A549 (cell line): ENCODE results near the gene NQO2. TPM values are rescaled to one million over a fixed set of nuclear protein-coding genes. Genes with fewer than 3 reads are reported as not detected.
A peak's percentile ranks its signal among the peaks of the same experiment; 100 is the strongest.
"Not testable (repeated sequence)": the region's sequence is repeated elsewhere in the genome, so short reads cannot be mapped to it uniquely, and the experiment has no call there.

ENCODE experiments used
- ATAC-seq, 2 experiments: fragments of 200-7000 bp in 1 of 2; fragments of >200 bp in 1 of 2; cut with Nextera tagmentation in 1 of 2; cut with Tn5 transposase in 1 of 2; 3 replicates each; pipeline versions ENCODE4 v1.8.0 to v1.9.1; 2018 to 2020; ENCODE audit warnings: mild to moderate bottlenecking in 1 of 2, moderate library complexity in 1 of 2
- CTCF ChIA-PET: fragments of 300-600 bp; sonication (Branson Sonifier 250); formaldehyde crosslinking; extraction: SDS; loops from one replicate; lab custom pipeline; 2021; ENCODE audit warnings: antibody characterized with exemption, inconsistent platforms; lab: Yijun Ruan, JAX
- POLR2A ChIA-PET: fragments of 350-600 bp; formaldehyde crosslinking; extraction: SDS; loops from one replicate; lab custom pipeline; 2021; ENCODE audit warnings: antibody characterized with exemption, inconsistent platforms; lab: Yijun Ruan, JAX
- DNase-seq, 2 experiments: peaks; one replicate each; pipeline versions ENCODE4 v3.0.0 to v3.0.0-alpha.2; 2011 to 2016; ENCODE audit warnings: low read depth in 1 of 2, low spot score in 1 of 2
- FAIRE-seq: peaks from 2 replicates; lab custom pipeline; 2011; peaks lifted over from hg19 to GRCh38; lab: Jason Lieb, UNC
- H3K27ac ChIP-seq, 2 experiments: fragments of >200 bp; sonication (Bioruptor Twin); formaldehyde crosslinking; 3 replicates each; pipeline ENCODE4 v1.5.1; 2016 to 2017
- H3K4me1 ChIP-seq: fragments of >200 bp; sonication (Bioruptor Twin); formaldehyde crosslinking; 3 replicates; pipeline ENCODE4 v1.6.1; 2016
- H3K4me2 ChIP-seq: fragments of >200 bp; sonication (Bioruptor Twin); formaldehyde crosslinking; 3 replicates; pipeline ENCODE4 v1.6.1; 2016
- H3K4me3 ChIP-seq: fragments of >200 bp; sonication (Bioruptor Twin); formaldehyde crosslinking; 3 replicates; pipeline ENCODE4 v1.5.1; 2016
- H3K9me3 ChIP-seq: fragments of >200 bp; sonication (Bioruptor Twin); formaldehyde crosslinking; 3 replicates; pipeline ENCODE4 v1.6.1; 2016
- BCL3 ChIP-seq: fragments of >200 bp; sonication (Bioruptor Twin); formaldehyde crosslinking; IDR thresholded peaks from 3 replicates; pipeline ENCODE4 v1.6.1; 2016
- EP300 ChIP-seq, 2 experiments: fragments of >200 bp; sonication (Bioruptor Twin); formaldehyde crosslinking; IDR thresholded peaks; 2 replicates in 1 of 2; 3 replicates in 1 of 2; pipeline ENCODE4 v1.6.1; 2016 to 2017
- FOSL2 ChIP-seq, 2 experiments: fragments of 450-650 bp in 1 of 2; fragments of >200 bp in 1 of 2; sonication (Bioruptor Twin) in 1 of 2; formaldehyde crosslinking; IDR thresholded peaks; 2 replicates each; pipeline versions ENCODE4 v1.5.0 to v1.6.1; 2016 to 2020; ENCODE audit warnings: mild to moderate bottlenecking in 1 of 2, moderate library complexity in 1 of 2
- HMGXB4 ChIP-seq: fragments of 250-450 bp; sonication (Bioruptor Pico); IDR thresholded peaks from 2 replicates; pipeline ENCODE4 v1.5.0; 2021; ENCODE audit warnings: mild to moderate bottlenecking, moderate library complexity, borderline replicate concordance
- MAFK ChIP-seq: fragments of 450-650 bp; IDR thresholded peaks from 2 replicates; pipeline ENCODE4 v1.6.1; 2014; ENCODE audit not compliant: partially characterized antibody
- NPAS2 ChIP-seq: fragments of 250-450 bp; sonication (Bioruptor Pico); IDR thresholded peaks from 2 replicates; pipeline ENCODE4 v1.8.0; 2022; ENCODE audit warnings: mild to moderate bottlenecking, moderate library complexity, borderline replicate concordance
- NR3C1 ChIP-seq: fragments of >200 bp; sonication (Bioruptor Twin); formaldehyde crosslinking; IDR thresholded peaks from 3 replicates; pipeline ENCODE4 v1.6.1; 2017
- PHF8 ChIP-seq: fragments of 200-600 bp; sonication (generic); IDR thresholded peaks from 2 replicates; pipeline ENCODE4 v1.6.1; 2016; ENCODE audit warnings: low read depth, mild to moderate bottlenecking, antibody characterized with exemption, moderate library complexity, borderline replicate concordance
- POLR2AphosphoS2 ChIP-seq: conservative IDR thresholded peaks from 2 replicates; pipeline ENCODE4 v1.6.1; 2012; ENCODE audit warnings: low read length, improper control_type of control experiment, inconsistent platforms
- REST ChIP-seq: fragments of 200-600 bp; sonication (generic); IDR thresholded peaks from 2 replicates; pipeline ENCODE4 v1.6.1; 2016; ENCODE audit warnings: antibody characterized with exemption, mild to moderate bottlenecking, moderate library complexity
- SREBF2 ChIP-seq: fragments of 450-650 bp; IDR thresholded peaks from 2 replicates; pipeline ENCODE4 v1.6.1; 2014; ENCODE audit warnings: mild to moderate bottlenecking, moderate library complexity
- ZNF302 ChIP-seq: fragments of 250-450 bp; sonication (Bioruptor Pico); IDR thresholded peaks from 2 replicates; pipeline ENCODE4 v1.9.0; 2021; ENCODE audit warnings: inconsistent platforms, mild to moderate bottlenecking, moderate library complexity
- ZSCAN20 ChIP-seq: fragments of 250-450 bp; sonication (Bioruptor Pico); IDR thresholded peaks from 2 replicates; pipeline ENCODE4 v1.8.0; 2022; ENCODE audit warnings: mild to moderate bottlenecking, moderate library complexity
- WGBS: methylation state at CpG from one replicate; pipeline ENCODE4 v1.1.6; 2017; ENCODE audit errors: missing lambda C conversion rate; 5-methylcytosine and 5-hydroxymethylcytosine counted together
- polyA plus RNA-seq, 4 experiments: library from polyadenylated mRNA; depleted of rRNA in 3 of 4; stranded (reverse); fragments of >200 nt; fragmentation: RNase III in 1 of 4; extraction: RNeasy Plus Mini Kit Qiagen cat#74134 plus additional on column Dnase treatment in 1 of 4; gene quantifications; 2 replicates in 3 of 4; 3 replicates in 1 of 4; pipeline ENCODE4 v1.2.3, GENCODE V29; 2011 to 2017

NQO2 gene
- polyA plus RNA-seq, 2 of the 4 experiments (the other 2 are of a cell fraction) = 67.2 to 86.5 TPM

- CTCF ChIA-PET = interaction anchor here (0.9 to 3.8 kb wide), 7 partner anchors 9 to 110 kb away, joined by 3 to 15 read pairs (median 3); partner anchors contain the start of gene NQO2
- TF ChIP-seq EP300 (IDR thresholded peaks at IDR 0.05) = no peak
- no peak for TF ChIP-seq SREBF2
- TF ChIP-seq NR3C1 = no peak
- TF ChIP-seq HMGXB4 (CRISPR knock-in tag) = no peak
- TF ChIP-seq ZNF302 (CRISPR knock-in tag) = no peak
Observed at GRCh38 chr6:3057063-3057770, 57.5 kb downstream of the NQO2 start.

GRCh38 chr6:3058957-3059356 lies 59.3 kb downstream of the NQO2 start:
- Histone ChIP-seq H3K4me3 (no peak overlapping the region), H3K27ac (no peak overlapping the region), H3K9me3 (no peaks in the 10 kb centered on the region), H3K4me2 (no peak overlapping the region), H3K4me1 (peaks cover 11% of the 10 kb centered on the region)
- TF ChIP-seq BCL3 = no peak
- no peak for TF ChIP-seq PHF8
- peak; percentile 76 for TF ChIP-seq MAFK
- TF ChIP-seq ZNF302 (CRISPR knock-in tag) = no peak
- TF ChIP-seq ZSCAN20 (CRISPR knock-in tag) = no peak
- ChIA-PET POLR2A (no interaction called here), CTCF (interaction anchor here (1.1 to 3.8 kb wide), 4 partner anchors 57 to 106 kb away, joined by 3 to 15 read pairs (median 8); no protein-coding TSS in a partner anchor)
- no peak for FAIRE-seq
- DNase-seq = no peak
- WGBS = 48% methylated on average over 2 of the region's 2 CpGs
- ATAC-seq = no peak

More at GRCh38 chr6:3057063-3057770, 57.5 kb downstream of the NQO2 start:
- FAIRE-seq (no peak), DNase-seq (no peak), ATAC-seq (no peak)
- H3K4me3 ChIP-seq = no peak overlapping the region
- H3K27ac ChIP-seq = no peak overlapping the region
- H3K4me2 ChIP-seq = no peak overlapping the region
- POLR2A ChIA-PET = no interaction called here
- H3K9me3 ChIP-seq = no peaks in the 10 kb centered on the region
- 53% methylated on average over 11 of the region's 11 CpGs for WGBS
- peaks cover 17% of the 10 kb centered on the region for H3K4me1 ChIP-seq

GRCh38 chr6:3060092-3060491 lies 60.4 kb downstream of the NQO2 start:
- FAIRE-seq, DNase-seq, H3K27ac ChIP-seq, H3K4me3 ChIP-seq, H3K4me2 ChIP-seq, ATAC-seq, H3K9me3 ChIP-seq, POLR2A ChIA-PET: not testable (repeated sequence)
- peaks cover 11% of the 10 kb centered on the region for H3K4me1 ChIP-seq
- 91% methylated on average over 11 of the region's 11 CpGs for WGBS
- CTCF ChIA-PET = interaction anchor here (1.1 to 2.2 kb wide), 3 partner anchors 59 to 108 kb away, joined by 3 to 9 read pairs (median 8); no protein-coding TSS in a partner anchor

GRCh38 chr6:3061501-3061941 lies 61.8 kb downstream of the NQO2 start:
- H3K4me3 ChIP-seq = no peak overlapping the region
- POLR2A ChIA-PET = interaction anchor here (0.6 kb wide), 1 partner anchor 8 kb away, joined by 4 read pairs; no protein-coding TSS in a partner anchor
- DNase-seq (no peak), ATAC-seq (no peak), FAIRE-seq (no peak)
- H3K9me3 ChIP-seq = no peaks in the 10 kb centered on the region
- peaks cover 5% of the 10 kb centered on the region; the same call in 2 of the 3 replicates for H3K4me1 ChIP-seq
- no peak overlapping the region for H3K4me2 ChIP-seq
- TF ChIP-seq NPAS2 (CRISPR knock-in tag) = no peak
- no peak for TF ChIP-seq FOSL2 (IDR thresholded peaks at IDR 0.05)
- TF ChIP-seq FOSL2 (CRISPR knock-in tag; IDR thresholded peaks at IDR 0.05) = peak; percentile 32; the same call in 1 of the 2 replicates
- no peak for TF ChIP-seq REST
- no peak for TF ChIP-seq POLR2AphosphoS2
- CTCF ChIA-PET = interaction anchor here (0.6 to 0.8 kb wide), 2 partner anchors 60 to 261 kb away, joined by 3 read pairs; no protein-coding TSS in a partner anchor
- H3K27ac ChIP-seq = no peak overlapping the region
- WGBS = 81% methylated on average over 5 of the region's 5 CpGs

GRCh38 chr6:3063340-3063732 lies 63.6 kb downstream of the NQO2 start:
- H3K9me3 ChIP-seq, H3K4me1 ChIP-seq, ATAC-seq, FAIRE-seq: not testable (repeated sequence)
- ChIA-PET POLR2A (interaction anchor here (0.6 to 1.3 kb wide), 10 partner anchors 9 to 298 kb away, joined by 3 to 13 read pairs (median 4); partner anchors contain the start of genes NQO2, PSMG4 and WRNIP1), CTCF (interaction anchor here (0.6 to 1.1 kb wide), 2 partner anchors 73 to 111 kb away, joined by 3 to 4 read pairs; no protein-coding TSS in a partner anchor)
- 7% methylated on average over 3 of the region's 19 CpGs for WGBS
- peak in 1 of 2 experiments; percentile 17 for DNase-seq
- Histone ChIP-seq H3K4me3 (peak overlapping the region; percentile 70), H3K27ac (peak overlapping the region; percentile 82 to 89), H3K4me2 (peak overlapping the region; percentile 77; the same call in 1 of the 3 replicates)
